ENCODE results near the gene KDELR1. TPM values are rescaled to one million over a fixed set of nuclear protein-coding genes. Genes with fewer than 3 reads are reported as not detected.

Gene KDELR1
- total RNA-seq, 1 donor from 2014 or later, result 27.9 TPM

DNA sequence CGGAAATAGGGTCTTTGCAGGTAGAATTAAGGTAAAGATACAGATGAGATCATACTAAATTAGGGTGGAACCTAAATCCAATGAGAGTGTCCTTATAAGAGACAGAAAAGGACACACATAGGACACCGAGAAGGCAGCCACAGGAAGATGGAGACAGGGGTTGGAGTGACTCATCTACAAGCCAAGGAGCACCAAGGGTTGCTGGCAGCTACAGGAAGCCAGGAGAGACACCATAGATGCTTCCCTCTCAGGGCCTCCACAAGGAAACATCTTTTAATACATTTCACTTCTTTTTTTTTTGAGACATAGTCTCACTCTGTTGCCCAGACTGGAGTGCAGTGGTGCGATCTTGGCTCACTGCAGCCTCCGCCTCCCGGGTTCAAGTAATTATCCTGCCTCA lies 37.7 kb downstream of the KDELR1 start:
- TF ChIP-seq, protein P1, sequence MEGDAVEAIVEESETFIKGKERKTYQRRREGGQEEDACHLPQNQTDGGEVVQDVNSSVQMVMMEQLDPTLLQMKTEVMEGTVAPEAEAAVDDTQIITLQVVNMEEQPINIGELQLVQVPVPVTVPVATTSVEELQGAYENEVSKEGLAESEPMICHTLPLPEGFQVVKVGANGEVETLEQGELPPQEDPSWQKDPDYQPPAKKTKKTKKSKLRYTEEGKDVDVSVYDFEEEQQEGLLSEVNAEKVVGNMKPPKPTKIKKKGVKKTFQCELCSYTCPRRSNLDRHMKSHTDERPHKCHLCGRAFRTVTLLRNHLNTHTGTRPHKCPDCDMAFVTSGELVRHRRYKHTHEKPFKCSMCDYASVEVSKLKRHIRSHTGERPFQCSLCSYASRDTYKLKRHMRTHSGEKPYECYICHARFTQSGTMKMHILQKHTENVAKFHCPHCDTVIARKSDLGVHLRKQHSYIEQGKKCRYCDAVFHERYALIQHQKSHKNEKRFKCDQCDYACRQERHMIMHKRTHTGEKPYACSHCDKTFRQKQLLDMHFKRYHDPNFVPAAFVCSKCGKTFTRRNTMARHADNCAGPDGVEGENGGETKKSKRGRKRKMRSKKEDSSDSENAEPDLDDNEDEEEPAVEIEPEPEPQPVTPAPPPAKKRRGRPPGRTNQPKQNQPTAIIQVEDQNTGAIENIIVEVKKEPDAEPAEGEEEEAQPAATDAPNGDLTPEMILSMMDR (IDR thresholded peaks at IDR 0.05; ENCODE audit: insufficient read depth, low read length, severe bottlenecking), result no peak

DNA sequence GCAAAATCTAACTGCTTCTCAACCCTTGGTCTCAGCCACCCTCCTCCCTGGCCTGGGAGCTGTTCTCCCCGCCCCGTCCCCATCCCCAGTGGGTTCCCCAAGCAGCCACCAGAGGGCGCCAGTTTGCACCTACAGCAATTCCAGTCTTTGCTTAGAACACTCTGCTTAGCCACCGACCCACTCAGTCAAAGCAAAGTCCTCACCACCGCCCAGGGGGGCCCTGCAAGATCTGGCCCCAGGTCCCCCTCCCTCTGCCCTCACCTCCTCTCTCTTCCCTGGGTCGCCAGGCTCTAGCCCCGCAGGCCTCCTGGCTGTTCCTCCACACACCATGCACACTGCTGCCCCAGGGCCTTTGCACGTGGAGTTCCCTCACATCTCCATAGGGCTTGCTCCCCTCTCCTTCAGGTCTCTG lies 40.0 kb downstream of the KDELR1 start:
- FAIRE-seq, result no peak
- TF ChIP-seq, protein P1 (IDR thresholded peaks at IDR 0.05; ENCODE audit: insufficient read depth, low read length, severe bottlenecking), result peak; percentile 81
- Histone ChIP-seq H3K4me3 (ENCODE audit: low read depth, low read length) (no peak overlapping the region), H3K27me3 (ENCODE audit: control insufficient read depth, insufficient read depth, low read length) (no peaks in the 10 kb centered on the region), H3K36me3 (ENCODE audit: control insufficient read depth, insufficient read depth, low read length) (no peaks in the 10 kb centered on the region)
- DNase-seq (ENCODE audit: low read depth), result peak; percentile 27

More for the DNA sequence above, 37.7 kb downstream of the KDELR1 start:
- no peaks in the 10 kb centered on the region for H3K36me3 ChIP-seq (ENCODE audit: control insufficient read depth, insufficient read depth, low read length)
- H3K4me3 ChIP-seq (ENCODE audit: low read depth, low read length), result no peak overlapping the region
- DNase-seq (ENCODE audit: low read depth), result no peak
- H3K27me3 ChIP-seq (ENCODE audit: control insufficient read depth, insufficient read depth, low read length), result no peaks in the 10 kb centered on the region
- no peak for FAIRE-seq

DNA sequence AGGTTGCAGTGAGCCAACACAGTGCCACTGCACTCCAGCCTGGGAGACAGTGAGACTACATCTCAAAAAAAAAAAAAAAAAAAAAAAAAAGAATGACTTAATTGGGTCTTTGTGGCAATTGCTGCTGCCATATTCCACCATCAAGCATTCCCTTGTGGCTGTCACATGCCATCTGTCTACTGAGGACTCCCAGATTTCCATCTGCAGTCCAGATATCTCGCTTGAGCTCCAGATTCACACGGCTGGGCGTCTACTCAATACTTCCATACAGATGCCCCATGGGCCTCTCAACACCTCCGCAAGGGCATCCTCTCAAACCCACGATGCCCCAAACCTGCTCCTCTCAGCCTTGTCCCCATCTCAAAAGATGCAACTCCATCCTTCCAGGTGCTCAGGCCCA lies 40.5 kb downstream of the KDELR1 start:
- TF ChIP-seq, protein P1 (IDR thresholded peaks at IDR 0.05; ENCODE audit: insufficient read depth, low read length, severe bottlenecking), result no peak
- H3K36me3 ChIP-seq (ENCODE audit: control insufficient read depth, insufficient read depth, low read length), result no peaks in the 10 kb centered on the region
- FAIRE-seq, result no peak

DNA sequence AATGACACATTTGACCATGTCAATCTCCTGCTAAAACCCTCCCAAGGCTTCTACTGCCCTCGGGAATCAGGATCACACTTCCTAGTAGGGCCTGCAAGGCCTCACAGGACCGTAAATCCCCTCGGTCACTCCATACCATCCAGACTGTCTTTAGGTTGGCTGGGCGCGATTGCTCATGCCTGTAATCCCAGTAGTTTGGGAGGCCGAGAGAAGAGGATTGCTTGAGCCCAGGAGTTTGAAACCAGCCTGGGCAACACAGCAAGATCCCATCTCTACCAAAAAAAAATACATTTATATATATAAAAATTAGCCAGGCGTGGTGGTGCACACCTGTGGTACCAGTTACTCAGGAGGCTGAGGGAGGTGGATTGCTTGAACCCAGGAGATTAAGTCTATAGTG lies 42.6 kb downstream of the KDELR1 start:
- FAIRE-seq (no peak), DNase-seq (ENCODE audit: low read depth) (no peak)
- TF ChIP-seq, protein P1 (IDR thresholded peaks at IDR 0.05; ENCODE audit: insufficient read depth, low read length, severe bottlenecking), result no peak
- Histone ChIP-seq H3K36me3 (ENCODE audit: control insufficient read depth, insufficient read depth, low read length) (no peaks in the 10 kb centered on the region), H3K4me3 (ENCODE audit: low read depth, low read length) (no peak overlapping the region), H3K27me3 (ENCODE audit: control insufficient read depth, insufficient read depth, low read length) (no peaks in the 10 kb centered on the region)

More for the DNA sequence above, 40.5 kb downstream of the KDELR1 start:
- no peak for DNase-seq (ENCODE audit: low read depth)
- Histone ChIP-seq H3K4me3 (ENCODE audit: low read depth, low read length) (no peak overlapping the region), H3K27me3 (ENCODE audit: control insufficient read depth, insufficient read depth, low read length) (no peaks in the 10 kb centered on the region)

DNA sequence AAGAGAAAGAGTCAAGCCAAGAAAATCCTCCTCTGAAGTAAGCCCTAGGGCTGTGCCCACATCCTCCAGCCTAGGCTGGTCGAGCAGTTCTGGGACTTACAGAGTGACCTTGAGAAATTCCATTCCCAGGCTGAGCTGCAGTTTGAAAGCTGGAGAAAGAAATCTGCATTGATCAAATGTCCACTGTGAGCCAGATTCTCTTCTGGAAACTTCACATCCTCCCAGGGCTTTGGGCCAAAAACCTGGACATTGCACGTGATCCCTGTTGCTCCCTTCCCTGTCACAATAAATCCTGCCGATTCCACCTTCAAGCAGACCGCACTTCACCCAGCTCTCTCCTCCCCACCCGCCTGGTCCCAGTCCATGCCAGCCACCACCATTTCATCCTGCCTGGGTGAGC lies 43.3 kb downstream of the KDELR1 start:
- Histone ChIP-seq H3K36me3 (ENCODE audit: control insufficient read depth, insufficient read depth, low read length) (no peaks in the 10 kb centered on the region), H3K4me3 (ENCODE audit: low read depth, low read length) (no peak overlapping the region), H3K27me3 (ENCODE audit: control insufficient read depth, insufficient read depth, low read length) (no peaks in the 10 kb centered on the region)
- no peak for FAIRE-seq
- TF ChIP-seq, protein P1 (IDR thresholded peaks at IDR 0.05; ENCODE audit: insufficient read depth, low read length, severe bottlenecking), result no peak
- DNase-seq (ENCODE audit: low read depth), result no peak

DNA sequence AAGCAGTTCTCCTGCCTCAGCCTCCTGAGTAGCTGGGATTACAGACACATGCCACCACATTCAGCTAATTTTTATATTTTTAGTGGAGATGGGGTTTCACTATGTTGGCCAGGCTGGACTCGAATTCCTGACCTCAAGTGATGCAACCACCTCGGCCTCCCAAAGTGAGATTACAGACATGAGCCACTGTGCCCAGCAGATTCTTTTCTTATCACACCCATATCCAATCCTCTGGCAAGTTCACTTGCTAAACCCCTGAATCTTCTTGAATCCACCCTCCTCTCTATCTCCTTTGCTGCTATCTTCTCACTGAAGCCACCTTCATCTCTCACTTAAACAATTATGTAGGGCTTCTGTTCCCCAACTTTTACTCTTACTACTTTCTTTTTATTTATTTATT lies 45.2 kb downstream of the KDELR1 start:
- TF ChIP-seq, protein P1 (IDR thresholded peaks at IDR 0.05; ENCODE audit: insufficient read depth, low read length, severe bottlenecking), result no peak
- FAIRE-seq (no peak), DNase-seq (ENCODE audit: low read depth) (no peak)
- Histone ChIP-seq H3K27me3 (ENCODE audit: control insufficient read depth, insufficient read depth, low read length) (no peaks in the 10 kb centered on the region), H3K4me3 (ENCODE audit: low read depth, low read length) (no peak overlapping the region), H3K36me3 (ENCODE audit: control insufficient read depth, insufficient read depth, low read length) (no peaks in the 10 kb centered on the region)
